ENCODE data around the gene KIF18B.

DNA sequence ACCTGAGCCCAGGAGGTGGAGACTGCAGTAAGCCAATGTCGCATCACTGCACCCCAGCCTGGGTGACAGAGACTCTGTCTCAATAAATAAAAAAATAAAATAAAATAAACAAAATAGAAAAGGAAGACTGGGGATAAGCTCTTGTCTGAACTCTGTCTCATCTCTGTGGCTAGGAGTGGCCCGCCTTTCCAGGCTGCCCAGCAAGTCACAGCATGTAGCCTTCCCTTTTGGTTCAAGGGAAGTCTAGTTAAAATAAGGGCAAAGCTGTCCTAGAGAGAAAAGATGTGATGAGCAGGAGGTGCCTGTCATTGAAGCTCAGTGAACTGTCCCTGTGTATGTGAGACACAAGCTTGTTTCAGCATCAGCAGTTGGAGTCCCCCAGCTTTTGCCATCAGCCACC is 29.6 kb downstream of the KIF18B start:
- TF ChIP-seq, protein P1, sequence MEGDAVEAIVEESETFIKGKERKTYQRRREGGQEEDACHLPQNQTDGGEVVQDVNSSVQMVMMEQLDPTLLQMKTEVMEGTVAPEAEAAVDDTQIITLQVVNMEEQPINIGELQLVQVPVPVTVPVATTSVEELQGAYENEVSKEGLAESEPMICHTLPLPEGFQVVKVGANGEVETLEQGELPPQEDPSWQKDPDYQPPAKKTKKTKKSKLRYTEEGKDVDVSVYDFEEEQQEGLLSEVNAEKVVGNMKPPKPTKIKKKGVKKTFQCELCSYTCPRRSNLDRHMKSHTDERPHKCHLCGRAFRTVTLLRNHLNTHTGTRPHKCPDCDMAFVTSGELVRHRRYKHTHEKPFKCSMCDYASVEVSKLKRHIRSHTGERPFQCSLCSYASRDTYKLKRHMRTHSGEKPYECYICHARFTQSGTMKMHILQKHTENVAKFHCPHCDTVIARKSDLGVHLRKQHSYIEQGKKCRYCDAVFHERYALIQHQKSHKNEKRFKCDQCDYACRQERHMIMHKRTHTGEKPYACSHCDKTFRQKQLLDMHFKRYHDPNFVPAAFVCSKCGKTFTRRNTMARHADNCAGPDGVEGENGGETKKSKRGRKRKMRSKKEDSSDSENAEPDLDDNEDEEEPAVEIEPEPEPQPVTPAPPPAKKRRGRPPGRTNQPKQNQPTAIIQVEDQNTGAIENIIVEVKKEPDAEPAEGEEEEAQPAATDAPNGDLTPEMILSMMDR (IDR thresholded peaks at IDR 0.05), result no peak
- no peak for TF ChIP-seq POLR2A (IDR thresholded peaks at IDR 0.05)
